Keratinocyte (primary cell): ENCODE results near the gene METTL25B. TPM values are rescaled to one million over a fixed set of nuclear protein-coding genes. Genes with fewer than 3 reads are reported as not detected.
A peak's percentile ranks its signal among the peaks of the same experiment; 100 is the strongest.

Experiments used
- DNase-seq: peaks from one replicate; pipeline ENCODE4 v3.0.0-alpha.2; 2011; ENCODE audit warnings: low read depth, missing footprints, low spot score
- FAIRE-seq: peaks from 2 replicates; lab custom pipeline; 2011; peaks lifted over from hg19 to GRCh38; lab: Jason Lieb, UNC
- H2AFZ ChIP-seq: 2 replicates; pipeline ENCODE4 v1.6.0; 2012; ENCODE audit warnings: low read length, control low read depth, inconsistent platforms; ENCODE audit not compliant: control insufficient read depth
- H3K27ac ChIP-seq: 2 replicates; pipeline ENCODE4 v1.5.1; 2011; ENCODE audit warnings: low read length; ENCODE audit not compliant: control insufficient read depth, insufficient read depth
- H3K27me3 ChIP-seq: 3 replicates; pipeline ENCODE4 v1.6.0; 2011; ENCODE audit warnings: low read length; ENCODE audit not compliant: control insufficient read depth, insufficient read depth; ENCODE audit errors: extremely low read depth
- H3K36me3 ChIP-seq, 2 experiments: 2 replicates in 1 of 2; 3 replicates in 1 of 2; pipeline ENCODE4 v1.5.1; 2011; ENCODE audit warnings: low read length in 2 of 2, mild to moderate bottlenecking in 1 of 2; ENCODE audit not compliant: control insufficient read depth in 2 of 2, insufficient read depth in 2 of 2; ENCODE audit errors: extremely low read depth in 1 of 2
- H3K4me1 ChIP-seq: 3 replicates; pipeline ENCODE4 v1.5.1; 2011; ENCODE audit warnings: low read length; ENCODE audit not compliant: control insufficient read depth, insufficient read depth; ENCODE audit errors: extremely low read depth
- H3K4me2 ChIP-seq: 3 replicates; pipeline ENCODE4 v1.6.0; 2011; ENCODE audit warnings: low read depth, low read length; ENCODE audit not compliant: control insufficient read depth, insufficient read depth; ENCODE audit errors: extremely low read depth
- H3K4me3 ChIP-seq, 3 experiments: fragments of 200-600 bp in 1 of 3; sonication (generic) in 1 of 3; 2 replicates in 2 of 3; 3 replicates in 1 of 3; pipeline ENCODE4 v1.5.1; 2011 to 2016; ENCODE audit warnings: low read length in 3 of 3, mild to moderate bottlenecking in 3 of 3, control low read depth in 2 of 3, inconsistent platforms in 1 of 3, low read depth in 1 of 3, mixed read lengths in 1 of 3, mixed run types in 1 of 3, moderate library complexity in 1 of 3; ENCODE audit not compliant: control insufficient read depth in 2 of 3, insufficient read depth in 2 of 3; ENCODE audit errors: extremely low read depth in 1 of 3
- H3K79me2 ChIP-seq: 2 replicates; pipeline ENCODE4 v1.6.0; 2012; ENCODE audit warnings: low read length; ENCODE audit not compliant: control insufficient read depth, insufficient read depth
- H3K9ac ChIP-seq: 3 replicates; pipeline ENCODE4 v1.6.0; 2011; ENCODE audit warnings: low read length; ENCODE audit not compliant: control insufficient read depth, insufficient read depth; ENCODE audit errors: extremely low read depth
- H3K9me1 ChIP-seq: 3 replicates; pipeline ENCODE4 v1.6.0; 2011; ENCODE audit warnings: low read length; ENCODE audit not compliant: control insufficient read depth, insufficient read depth; ENCODE audit errors: extremely low read depth
- H3K9me3 ChIP-seq: 2 replicates; pipeline ENCODE4 v1.5.1; 2012; ENCODE audit warnings: low read depth, low read length; ENCODE audit not compliant: control insufficient read depth
- H4K20me1 ChIP-seq: 3 replicates; pipeline ENCODE4 v1.6.0; 2011; ENCODE audit warnings: low read length; ENCODE audit not compliant: control insufficient read depth, insufficient read depth; ENCODE audit errors: extremely low read depth
- CTCF ChIP-seq, 3 experiments: IDR thresholded peaks in 1 of 3; conservative IDR thresholded peaks in 1 of 3; optimal IDR thresholded peaks in 1 of 3; 2 replicates in 2 of 3; 3 replicates in 1 of 3; pipeline versions ENCODE3 to v1.5.1; 2011; ENCODE audit warnings: low read length in 3 of 3, mild to moderate bottlenecking in 3 of 3, moderate library complexity in 2 of 3, control low read depth in 1 of 3, inconsistent platforms in 1 of 3; ENCODE audit not compliant: insufficient read depth in 2 of 3; ENCODE audit errors: extremely low read depth in 1 of 3
- EZH2 ChIP-seq: IDR thresholded peaks from one replicate; pipeline ENCODE4 v1.6.1; 2012; ENCODE audit warnings: inconsistent platforms, mild to moderate bottlenecking, low read length, moderate library complexity
- dilution Hi-C: fragments of 300-500 bp; cut with MboI; formaldehyde crosslinking; loops from one replicate; pipeline ENCODE4 v1.7.0; 2020; ENCODE audit warnings: low sequenced_read_pairs; ENCODE audit not compliant: extremely low pct_ligation_motif_present
- polyA plus RNA-seq, 5 experiments: library from polyadenylated mRNA; depleted of rRNA in 3 of 5; stranded (reverse) in 3 of 5; stranded (forward) in 1 of 5; unstranded in 1 of 5; fragments of >200 nt; gene quantifications; 1 replicate in 1 of 5; 2 replicates in 3 of 5; 3 replicates in 1 of 5; pipeline versions ENCODE4 v1.2.1 to v1.2.3, GENCODE V29; 2011 to 2012; ENCODE audit warnings: missing spikeins in 2 of 5, low read depth in 1 of 5, low replicate concordance in 1 of 5

Gene METTL25B
- polyA plus RNA-seq, 1 donor (not counting 4 experiments of a cell fraction or from before 2014, with no cell fraction given): 6.0 TPM

- Histone ChIP-seq H3K27ac (no peak overlapping the region), H3K9ac (no peak overlapping the region), H4K20me1 (peaks cover 14% of the 10 kb centered on the region), H2AFZ (no peak overlapping the region), H3K9me1 (no peaks in the 10 kb centered on the region), H3K36me3 (peaks cover 27 to 37% of the 10 kb centered on the region in 2 experiments), H3K4me2 (no peak overlapping the region), H3K9me3 (no peaks in the 10 kb centered on the region), H3K4me1 (peaks cover 22% of the 10 kb centered on the region), H3K4me3 (no peak overlapping the region), H3K27me3 (no peaks in the 10 kb centered on the region), H3K79me2 (peaks cover 44% of the 10 kb centered on the region)
- FAIRE-seq (no peak), DNase-seq (no peak)
- no peak for TF ChIP-seq CTCF (optimal IDR thresholded peaks at IDR 0.05 in 1 of 3, IDR thresholded peaks at IDR 0.05 in 1 of 3, conservative IDR thresholded peaks at IDR 0.05 in 1 of 3; ENCODE audit: extremely low read depth in 1 of 3, insufficient read depth in 2 of 3, low read length in 3 of 3)
- no peak for TF ChIP-seq EZH2
- dilution Hi-C loops: no loop called here
Measured at GRCh38 chr1:156721535-156721934, 6.7 kb upstream of the METTL25B start.

DNA sequence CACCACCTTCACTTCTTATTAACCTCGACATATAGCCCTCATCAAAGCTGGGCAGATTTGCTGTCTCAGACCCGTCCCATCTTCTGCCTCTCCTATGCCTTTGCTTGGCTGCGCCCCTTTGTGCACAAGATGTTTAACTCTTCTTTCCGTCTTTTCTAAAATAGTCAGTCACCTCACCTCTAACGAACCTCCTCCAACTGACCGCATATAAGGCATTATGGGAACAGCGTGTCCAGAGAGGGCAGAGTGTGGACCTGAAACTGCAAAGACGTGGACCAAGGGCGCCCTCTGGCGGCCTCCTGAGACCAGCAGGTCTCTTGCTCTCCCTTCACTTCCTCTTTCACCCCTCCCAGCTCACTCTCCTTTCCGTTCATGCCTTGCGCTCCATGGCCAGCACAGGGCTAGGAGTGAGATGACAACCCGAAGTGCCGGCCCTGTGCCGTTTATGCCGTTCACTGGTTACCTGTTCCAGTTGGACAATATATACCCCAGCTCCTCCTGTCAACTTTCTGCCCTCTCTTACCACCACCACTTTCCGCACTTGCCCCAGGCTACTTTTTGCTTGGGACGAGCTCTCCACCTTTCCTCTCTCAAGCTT lies 2.5 kb upstream of the METTL25B start:
- H3K36me3 ChIP-seq: peaks cover 24 to 28% of the 10 kb centered on the region in 2 experiments
- H3K4me2 ChIP-seq: peak overlapping the region; percentile 96
- peak overlapping the region; percentile 1 for H3K27ac ChIP-seq
- no peaks in the 10 kb centered on the region for H3K27me3 ChIP-seq
- DNase-seq: peak; percentile 64
- TF ChIP-seq CTCF (optimal IDR thresholded peaks at IDR 0.05 in 1 of 3, IDR thresholded peaks at IDR 0.05 in 1 of 3, conservative IDR thresholded peaks at IDR 0.05 in 1 of 3; ENCODE audit: extremely low read depth in 1 of 3, insufficient read depth in 2 of 3, low read length in 3 of 3): peak; percentile 95 to 98 (median 98)
- TF ChIP-seq EZH2: no peak
- H3K9me1 ChIP-seq: no peaks in the 10 kb centered on the region
- H2AFZ ChIP-seq: no peak overlapping the region
- peak overlapping the region; percentile 63 to 90 (median 68) for H3K4me3 ChIP-seq
- peaks cover 48% of the 10 kb centered on the region for H3K4me1 ChIP-seq
- dilution Hi-C loops: no loop called here
- H3K79me2 ChIP-seq: peaks cover 73% of the 10 kb centered on the region
- H3K9me3 ChIP-seq: no peaks in the 10 kb centered on the region
- FAIRE-seq: peak; percentile 20
- peaks cover 14% of the 10 kb centered on the region for H4K20me1 ChIP-seq
- peak overlapping the region; percentile 96 for H3K9ac ChIP-seq
